NCI-H1436 treated with DMSO at 0.1 percent for 48 hours (cell line): ENCODE measurements around the gene ERVK3-1.
"Not testable (repeated sequence)": the region's sequence is repeated elsewhere in the genome, so short reads cannot be mapped to it uniquely, and the experiment has no call there.

Experiments used
- DNase-seq: peaks from one replicate; lab custom pipeline; 2025; lab: John Stamatoyannopoulos, UW

ERVK3-1 gene

GRCh38 chr19:58346961-58347929 is 42.1 kb downstream of the ERVK3-1 start:
- no peak for DNase-seq

GRCh38 chr19:58348080-58348479 is 42.9 kb downstream of the ERVK3-1 start:
- not testable (repeated sequence) for DNase-seq

- no peak for DNase-seq
These were observed 44.4 kb downstream of the ERVK3-1 start for GRCh38 chr19:58349590-58349989.

GRCh38 chr19:58350001-58350861 is 45.1 kb downstream of the ERVK3-1 start:
- no peak for DNase-seq

- no peak for DNase-seq
These were observed 45.8 kb downstream of the ERVK3-1 start for GRCh38 chr19:58350871-58351557.

- DNase-seq = no peak
These were observed 46.3 kb downstream of the ERVK3-1 start for GRCh38 chr19:58351558-58351878.

- no peak for DNase-seq
These were observed 47.0 kb downstream of the ERVK3-1 start for GRCh38 chr19:58351990-58352755.

GRCh38 chr19:58352760-58353671 is 47.8 kb downstream of the ERVK3-1 start, which contains the start of gene A1BG:
Gene A1BG, minus strand, starts transcription at chr19:58353492. Its CDS starts 55 bp downstream, at chr19:58353437.
- DNase-seq = no peak

- DNase-seq = no peak
These were observed 48.7 kb downstream of the ERVK3-1 start for GRCh38 chr19:58353717-58354477.

- no peak for DNase-seq
These were observed 49.4 kb downstream of the ERVK3-1 start for GRCh38 chr19:58354478-58355030.

GRCh38 chr19:58355215-58355796 is 50.1 kb downstream of the ERVK3-1 start:
- no peak for DNase-seq

GRCh38 chr19:58355908-58356765 is 51.0 kb downstream of the ERVK3-1 start:
- DNase-seq = no peak

- DNase-seq = no peak
These were observed 51.7 kb downstream of the ERVK3-1 start for GRCh38 chr19:58356766-58357480.

- no peak for DNase-seq
These were observed 52.4 kb downstream of the ERVK3-1 start for GRCh38 chr19:58357481-58358145.

GRCh38 chr19:58361900-58362271 is 56.7 kb downstream of the ERVK3-1 start:
- DNase-seq = no peak

GRCh38 chr19:58362272-58362994 is 57.3 kb downstream of the ERVK3-1 start, which contains the start of gene ZNF497:
Gene ZNF497, minus strand, starts transcription at chr19:58362751. Its CDS starts 5,116 bp downstream, at chr19:58357635.
- DNase-seq = peak; percentile 92
